ENCODE measurements around the gene PRM2.
A peak's percentile ranks its signal among the peaks of the same experiment; 100 is the strongest.

Gene PRM2

DNA sequence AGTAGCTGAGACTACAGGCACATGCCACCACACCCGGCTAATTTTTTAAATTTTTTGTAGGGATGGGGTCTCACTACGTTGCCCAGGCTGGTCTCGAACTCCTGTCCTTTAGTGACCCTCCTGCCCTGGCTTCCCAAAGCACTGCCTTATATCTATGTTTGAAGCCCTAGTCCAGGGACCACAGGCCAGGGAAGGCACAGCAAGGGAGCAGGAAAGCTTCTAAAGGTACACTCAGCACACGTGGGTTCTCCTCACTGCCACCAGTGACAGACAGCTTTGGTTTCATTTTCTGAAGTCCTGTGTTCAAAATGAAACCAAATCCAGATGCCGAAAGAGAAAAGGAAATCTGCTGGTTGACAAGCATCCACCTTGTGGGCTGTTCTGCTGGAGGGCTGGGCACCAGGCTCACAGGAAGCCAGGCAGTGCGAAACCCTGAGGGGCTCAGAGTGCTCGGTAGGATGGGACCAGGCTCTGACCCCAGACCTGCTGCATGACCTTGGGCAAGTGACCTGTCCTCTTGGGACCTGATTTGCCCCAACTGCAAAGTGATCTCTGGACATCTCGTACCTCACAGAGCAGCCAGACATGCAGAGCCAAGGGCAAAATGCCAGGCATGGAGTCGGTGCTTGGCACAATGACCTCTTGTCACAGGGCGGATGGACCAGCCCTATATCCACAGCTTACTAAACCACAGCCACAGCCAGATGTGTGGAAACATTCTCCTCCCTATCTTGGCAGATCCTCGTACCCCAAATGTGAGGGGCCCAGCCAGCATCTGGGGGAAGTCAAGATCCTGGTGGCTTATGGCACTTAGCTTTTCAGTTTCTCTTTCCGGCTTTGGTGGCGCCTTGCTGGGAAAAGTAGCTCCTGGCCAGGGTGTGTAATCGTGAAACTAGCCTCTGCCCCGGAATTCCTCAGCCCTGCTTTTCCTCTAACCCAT, 17.5 kb downstream of the PRM2 start:
- no peak for DNase-seq

DNA sequence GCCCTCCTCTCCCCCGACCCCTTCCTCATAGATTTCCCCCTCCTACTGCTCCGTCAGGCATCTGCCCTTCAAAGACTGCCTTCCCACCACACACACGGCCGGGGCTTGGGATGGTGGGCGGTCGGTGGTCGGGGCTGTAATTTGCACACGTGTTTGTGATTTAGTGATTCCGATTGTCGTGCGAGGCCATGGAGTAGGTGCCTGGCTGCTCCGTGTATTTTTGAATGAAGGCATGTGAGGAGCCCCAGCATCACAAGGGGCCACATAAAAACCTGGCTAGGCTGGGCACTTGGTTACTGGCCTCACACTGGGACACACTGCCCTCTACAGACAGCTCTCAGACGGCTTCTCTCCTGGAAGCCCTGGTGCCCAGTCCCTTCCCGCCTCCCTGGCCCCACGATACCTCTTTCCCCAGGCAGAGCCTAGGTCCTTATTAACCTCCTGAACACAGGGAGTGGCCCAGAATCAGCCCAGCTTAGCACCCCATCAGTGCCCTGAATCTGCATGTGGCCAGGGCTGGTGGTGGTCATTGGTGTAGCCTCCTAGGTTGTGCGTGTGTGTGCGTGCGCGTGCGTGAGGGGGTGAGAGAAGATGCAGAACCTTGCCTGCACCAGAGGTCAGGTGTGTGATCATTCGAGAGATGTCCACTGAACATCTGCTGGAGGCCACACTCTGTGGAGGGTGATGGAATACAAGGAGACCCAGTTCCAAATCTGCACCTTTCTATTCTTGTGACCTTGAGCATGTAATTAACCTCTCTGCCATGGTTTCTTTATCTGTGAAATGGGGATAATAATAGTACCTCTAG, 18.9 kb downstream of the PRM2 start:
- peak; percentile 73 for DNase-seq

- DNase-seq: no peak
These were observed 19.6 kb downstream of the PRM2 start for GRCh38 chr16:11256661-11257130.

GRCh38 chr16:11255737-11256660, 20.3 kb downstream of the PRM2 start, which contains the start of gene SOCS1:
Gene SOCS1, minus strand, starts transcription at chr16:11256204. Its CDS starts 726 bp downstream, at chr16:11255478.
- peak; percentile 34 for DNase-seq

GRCh38 chr16:11254913-11255736, 21.2 kb downstream of the PRM2 start:
- DNase-seq: no peak

- DNase-seq: no peak
These were observed 22.0 kb downstream of the PRM2 start for GRCh38 chr16:11253995-11254912.

GRCh38 chr16:11253009-11253994, 23.0 kb downstream of the PRM2 start:
- DNase-seq: no peak

GRCh38 chr16:11252482-11252931, 23.8 kb downstream of the PRM2 start:
- no peak for DNase-seq

- DNase-seq: no peak
These were observed 24.5 kb downstream of the PRM2 start for GRCh38 chr16:11251525-11252481.

GRCh38 chr16:11250786-11251524, 25.3 kb downstream of the PRM2 start:
- no peak for DNase-seq

- no peak for DNase-seq
These were observed 26.0 kb downstream of the PRM2 start for GRCh38 chr16:11250091-11250785.

DNA sequence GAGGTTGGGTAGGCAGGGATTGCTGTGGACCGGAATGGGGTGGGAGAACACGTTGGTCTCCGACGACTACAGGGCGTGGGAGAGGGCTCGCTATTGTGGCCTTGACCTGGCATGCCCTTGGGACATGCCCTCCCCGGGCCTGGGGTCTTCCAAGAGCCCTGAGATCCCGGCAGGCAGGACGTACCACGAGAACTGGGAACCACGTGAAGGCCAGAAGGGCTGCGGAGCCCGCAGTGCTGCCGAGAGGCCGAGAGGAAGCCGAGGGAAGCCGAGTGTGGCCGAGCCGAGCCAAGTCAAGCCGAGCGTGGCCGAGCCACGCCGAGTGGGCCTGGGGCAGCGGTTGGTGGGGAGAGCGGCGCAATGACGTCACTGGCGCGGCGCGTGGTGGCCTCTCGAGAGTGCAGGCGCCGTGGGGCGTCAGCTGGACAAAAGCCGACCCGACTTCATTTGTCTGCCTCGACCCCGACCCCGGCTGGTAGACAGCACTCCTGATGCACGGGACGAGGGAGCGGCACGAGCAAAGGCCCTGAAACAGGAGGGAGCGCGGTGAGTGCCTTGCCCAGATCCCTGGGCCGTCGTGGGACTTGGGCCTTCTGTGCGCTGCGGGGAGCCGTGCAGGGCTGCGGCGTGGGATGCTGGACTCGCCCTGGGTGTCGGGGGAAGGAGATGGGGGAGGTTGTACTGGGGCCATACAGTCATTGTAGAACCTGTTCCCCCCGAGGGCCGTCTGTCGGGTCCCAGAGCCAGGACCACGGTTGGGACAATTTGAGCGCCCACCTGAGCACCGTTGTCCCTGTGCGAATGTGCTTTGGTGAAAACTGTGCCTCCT, 26.8 kb downstream of the PRM2 start:
- no peak for DNase-seq

DNA sequence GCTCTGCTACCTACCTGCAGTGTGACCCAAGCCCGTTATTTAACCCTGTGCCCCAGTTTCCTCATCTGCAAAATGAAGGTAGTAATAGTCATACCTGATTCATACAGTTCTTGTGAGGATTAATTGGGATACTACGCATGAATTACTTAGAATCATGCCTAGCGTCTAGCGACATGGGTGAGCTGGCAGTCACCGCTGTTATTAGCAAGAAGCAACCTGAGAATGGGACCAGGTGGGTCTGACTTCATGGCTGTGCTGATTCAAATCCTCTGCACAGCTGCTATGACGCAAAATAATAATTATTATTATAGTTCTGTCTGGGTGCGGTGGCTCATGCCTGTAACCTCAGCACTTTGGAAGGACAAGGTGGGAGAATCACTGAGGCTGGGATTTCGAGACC, 28.1 kb downstream of the PRM2 start:
- DNase-seq: no peak

DNA sequence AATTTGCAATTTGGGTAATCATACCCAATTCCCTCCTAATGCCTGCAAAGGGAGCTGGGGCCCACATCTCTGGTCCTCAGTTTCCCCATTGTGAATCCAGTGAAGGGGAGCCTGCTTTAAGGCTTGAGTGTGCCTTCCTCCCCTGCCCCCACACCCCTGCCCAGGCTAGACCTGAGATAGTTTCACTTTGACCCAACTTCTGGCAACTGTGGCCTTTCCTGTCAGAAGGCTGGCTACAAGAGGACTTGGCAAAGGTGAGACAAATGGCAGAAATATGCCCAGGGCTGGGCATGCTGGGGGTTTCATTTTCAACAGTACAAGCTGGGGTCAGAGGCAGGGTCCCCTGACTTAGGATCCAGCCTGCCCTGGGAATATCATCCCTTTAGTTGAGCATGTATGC, 30.3 kb downstream of the PRM2 start:
- no peak for DNase-seq

- no peak for DNase-seq
These were observed 31.0 kb downstream of the PRM2 start for GRCh38 chr16:11245222-11245737.

Measured in SHP77 treated with DMSO at 0.1 percent for 48 hours (cell line).